Mesothelial cell of epicardium (in vitro differentiated cells): ENCODE measurements around the gene ANKMY1. TPM values are rescaled to one million over a fixed set of nuclear protein-coding genes. Genes with fewer than 3 reads are reported as not detected.
A peak's percentile ranks its signal among the peaks of the same experiment; 100 is the strongest.

Experiments
- DNase-seq, 2 experiments: peaks; one replicate each; pipeline ENCODE4 v3.0.0; 2021; ENCODE audit warnings: low spot score in 2 of 2; ENCODE audit not compliant: unreplicated experiment in 2 of 2
- H3K27ac Mint-ChIP-seq: 2 replicates; pipeline ENCODE4 v1.8.0; 2021; ENCODE audit warnings: mixed read lengths
- H3K27me3 Mint-ChIP-seq: 2 replicates; pipeline ENCODE4 v1.8.0; 2021; ENCODE audit warnings: low read depth, mixed read lengths
- H3K36me3 Mint-ChIP-seq: 2 replicates; pipeline ENCODE4 v1.8.0; 2021; ENCODE audit warnings: mixed read lengths
- H3K4me1 Mint-ChIP-seq: 2 replicates; pipeline ENCODE4 v1.8.0; 2021; ENCODE audit warnings: mixed read lengths
- H3K4me3 Mint-ChIP-seq: 2 replicates; pipeline ENCODE4 v1.8.0; 2021; ENCODE audit warnings: mild to moderate bottlenecking, moderate library complexity, mixed read lengths
- H3K9me3 Mint-ChIP-seq: 2 replicates; pipeline ENCODE4 v1.8.0; 2021; ENCODE audit warnings: mixed read lengths
- total RNA-seq: library from RNA; stranded (reverse); gene quantifications from 3 replicates; pipeline ENCODE4 v1.2.1, GENCODE V29; 2021
- TF ChIP-seq, protein P1 (sequence below): fragments of 200-600 bp; sonication (generic); IDR thresholded peaks from one replicate; pipeline ENCODE4 v1.5.0; 2021; ENCODE audit warnings: antibody characterized with exemption; ENCODE audit not compliant: unreplicated experiment

Gene ANKMY1
- total RNA-seq, 1 donor from 2014 or later = 29.8 TPM

DNA sequence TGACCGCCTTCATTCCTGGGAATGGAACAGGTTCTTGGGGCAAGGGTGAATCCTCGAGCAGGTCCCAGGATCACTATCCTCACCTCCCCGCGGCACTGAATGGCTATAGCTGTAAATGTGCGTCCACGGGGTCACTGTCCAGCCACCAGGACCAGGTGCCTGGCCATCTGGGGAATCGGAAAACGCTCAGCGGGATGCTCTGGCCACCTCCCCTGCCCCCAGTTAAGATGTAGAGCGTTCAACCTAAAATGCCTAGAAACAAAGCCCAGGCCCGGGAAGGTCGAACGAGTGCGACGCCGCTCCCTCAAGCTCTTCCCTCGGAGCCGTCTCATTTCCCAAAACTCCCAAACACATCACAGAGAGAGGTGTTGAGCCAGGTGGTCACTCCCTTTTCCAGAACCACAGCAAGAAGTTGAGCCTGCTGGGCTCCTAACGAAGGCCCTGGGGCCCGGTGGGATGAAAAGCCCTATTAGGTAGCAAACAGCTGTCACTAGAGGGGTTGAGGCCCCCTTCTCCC lies 28.0 kb upstream of the ANKMY1 start:
- Mint-ChIP-seq H3K27ac (peak overlapping the region; percentile 96), H3K9me3 (peaks cover 10% of the 10 kb centered on the region), H3K4me3 (peak overlapping the region; percentile 95), H3K36me3 (peaks cover 13% of the 10 kb centered on the region), H3K4me1 (peaks cover 31% of the 10 kb centered on the region), H3K27me3 (no peaks in the 10 kb centered on the region)
- no peak for DNase-seq
- TF ChIP-seq, protein P1, sequence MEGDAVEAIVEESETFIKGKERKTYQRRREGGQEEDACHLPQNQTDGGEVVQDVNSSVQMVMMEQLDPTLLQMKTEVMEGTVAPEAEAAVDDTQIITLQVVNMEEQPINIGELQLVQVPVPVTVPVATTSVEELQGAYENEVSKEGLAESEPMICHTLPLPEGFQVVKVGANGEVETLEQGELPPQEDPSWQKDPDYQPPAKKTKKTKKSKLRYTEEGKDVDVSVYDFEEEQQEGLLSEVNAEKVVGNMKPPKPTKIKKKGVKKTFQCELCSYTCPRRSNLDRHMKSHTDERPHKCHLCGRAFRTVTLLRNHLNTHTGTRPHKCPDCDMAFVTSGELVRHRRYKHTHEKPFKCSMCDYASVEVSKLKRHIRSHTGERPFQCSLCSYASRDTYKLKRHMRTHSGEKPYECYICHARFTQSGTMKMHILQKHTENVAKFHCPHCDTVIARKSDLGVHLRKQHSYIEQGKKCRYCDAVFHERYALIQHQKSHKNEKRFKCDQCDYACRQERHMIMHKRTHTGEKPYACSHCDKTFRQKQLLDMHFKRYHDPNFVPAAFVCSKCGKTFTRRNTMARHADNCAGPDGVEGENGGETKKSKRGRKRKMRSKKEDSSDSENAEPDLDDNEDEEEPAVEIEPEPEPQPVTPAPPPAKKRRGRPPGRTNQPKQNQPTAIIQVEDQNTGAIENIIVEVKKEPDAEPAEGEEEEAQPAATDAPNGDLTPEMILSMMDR = no peak

DNA sequence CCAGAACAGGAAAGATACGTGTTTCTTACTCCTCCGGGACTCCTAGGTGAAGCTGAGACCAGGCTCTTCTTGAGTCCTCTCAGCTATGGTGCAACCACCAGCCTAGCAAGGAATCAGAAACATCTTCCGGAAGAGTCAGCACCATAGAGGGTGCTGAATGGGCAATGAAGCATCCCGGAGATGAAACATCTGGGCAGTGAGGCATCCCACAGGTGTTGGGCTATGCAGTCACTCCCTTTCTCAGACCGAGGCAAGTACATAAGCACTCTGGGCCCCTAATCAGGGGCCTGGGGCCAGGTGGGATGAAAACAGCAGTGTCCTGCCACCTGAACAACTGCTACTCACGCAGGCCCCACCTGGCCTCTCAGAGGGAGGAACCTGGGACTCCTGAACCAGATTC lies 27.3 kb upstream of the ANKMY1 start:
- TF ChIP-seq, protein P1 = no peak
- no peak for DNase-seq
- Mint-ChIP-seq H3K4me3 (peak overlapping the region; percentile 95), H3K27me3 (no peaks in the 10 kb centered on the region), H3K4me1 (peaks cover 31% of the 10 kb centered on the region), H3K9me3 (peaks cover 14% of the 10 kb centered on the region), H3K27ac (peak overlapping the region; percentile 53), H3K36me3 (peaks cover 16% of the 10 kb centered on the region)

DNA sequence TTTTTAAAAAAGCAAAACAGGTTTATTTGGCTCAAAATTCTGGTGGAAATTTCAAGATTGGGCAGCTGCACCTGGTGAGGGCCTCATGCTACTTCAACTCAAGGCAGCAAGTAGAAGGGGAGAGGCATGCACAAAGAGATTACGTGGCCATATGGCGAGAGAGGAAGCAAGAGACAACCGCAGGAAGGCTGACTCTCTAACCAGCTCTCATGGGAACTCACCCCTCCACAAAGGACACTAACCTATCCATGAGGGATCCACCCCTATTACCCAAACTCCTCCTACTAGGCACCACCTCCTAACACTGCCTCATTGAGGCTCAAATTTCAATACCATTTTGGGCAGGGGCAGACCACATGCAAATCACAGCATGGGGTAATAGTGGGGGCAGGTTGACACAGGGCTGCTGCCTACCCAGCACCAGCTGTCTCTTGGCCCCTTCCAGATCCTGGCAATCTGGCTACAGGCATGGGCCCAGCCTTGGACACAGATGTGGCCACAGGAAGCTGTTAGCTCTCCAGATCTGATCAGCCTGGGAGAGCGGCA lies 26.8 kb upstream of the ANKMY1 start:
- peaks cover 31% of the 10 kb centered on the region for H3K4me1 Mint-ChIP-seq
- H3K9me3 Mint-ChIP-seq = peaks cover 14% of the 10 kb centered on the region
- peak overlapping the region; percentile 95 for H3K4me3 Mint-ChIP-seq
- H3K27ac Mint-ChIP-seq = peak overlapping the region; percentile 53
- TF ChIP-seq, protein P1 = no peak
- peaks cover 16% of the 10 kb centered on the region for H3K36me3 Mint-ChIP-seq
- DNase-seq = no peak
- no peaks in the 10 kb centered on the region for H3K27me3 Mint-ChIP-seq

DNA sequence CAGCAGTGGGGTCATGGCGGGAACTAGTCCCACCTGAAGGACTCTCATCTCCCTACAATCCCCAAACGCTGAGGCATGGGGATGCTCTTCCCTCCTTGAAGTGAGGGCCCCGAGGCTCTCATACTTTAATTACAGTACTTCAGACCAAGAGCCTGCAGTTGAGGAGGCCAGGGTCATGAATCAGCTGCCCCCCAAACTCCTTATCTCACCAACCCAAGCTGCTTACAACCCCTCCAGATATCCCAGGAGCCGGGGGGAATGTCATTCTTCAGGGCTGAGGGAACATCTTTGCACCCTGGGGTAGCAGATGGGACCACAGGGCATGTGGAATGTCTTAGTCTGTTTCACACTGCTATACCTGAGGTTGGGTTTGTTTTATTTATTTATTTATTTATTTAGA lies 26.0 kb upstream of the ANKMY1 start:
- Mint-ChIP-seq H3K4me3 (no peak overlapping the region), H3K27me3 (no peaks in the 10 kb centered on the region), H3K36me3 (peaks cover 16% of the 10 kb centered on the region), H3K9me3 (peaks cover 14% of the 10 kb centered on the region), H3K4me1 (peaks cover 30% of the 10 kb centered on the region), H3K27ac (no peak overlapping the region)
- no peak for DNase-seq
- TF ChIP-seq, protein P1 = no peak

DNA sequence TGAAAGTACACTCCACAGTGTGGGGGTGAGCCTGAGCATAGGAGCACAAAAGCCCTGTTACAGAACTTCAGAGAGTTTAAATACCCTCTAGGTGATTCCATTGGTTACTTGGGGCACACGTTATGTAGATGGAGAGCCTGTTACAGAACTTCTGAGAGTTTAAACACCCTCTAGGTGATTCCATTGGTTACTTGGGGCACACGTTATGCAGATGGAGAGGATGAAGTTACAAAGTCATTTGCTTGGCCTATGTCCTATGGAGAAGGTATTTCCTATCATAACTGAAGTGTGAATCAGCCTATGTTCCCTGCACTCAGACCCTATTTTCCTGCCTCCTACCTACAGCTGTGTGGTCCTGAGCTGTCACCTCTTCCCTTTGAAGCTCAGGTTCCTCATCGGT lies 25.0 kb upstream of the ANKMY1 start:
- Mint-ChIP-seq H3K27ac (no peak overlapping the region), H3K36me3 (peaks cover 16% of the 10 kb centered on the region), H3K27me3 (no peaks in the 10 kb centered on the region), H3K4me1 (peaks cover 20% of the 10 kb centered on the region), H3K4me3 (no peak overlapping the region), H3K9me3 (peaks cover 14% of the 10 kb centered on the region)
- TF ChIP-seq, protein P1 = no peak
- DNase-seq = no peak
